NCI-H1694 (cell line): Measurements from ENCODE around the gene LMAN1L.

Source experiments
- DNase-seq: peaks from one replicate; lab custom pipeline; 2025; lab: John Stamatoyannopoulos, UW

The LMAN1L gene

DNA sequence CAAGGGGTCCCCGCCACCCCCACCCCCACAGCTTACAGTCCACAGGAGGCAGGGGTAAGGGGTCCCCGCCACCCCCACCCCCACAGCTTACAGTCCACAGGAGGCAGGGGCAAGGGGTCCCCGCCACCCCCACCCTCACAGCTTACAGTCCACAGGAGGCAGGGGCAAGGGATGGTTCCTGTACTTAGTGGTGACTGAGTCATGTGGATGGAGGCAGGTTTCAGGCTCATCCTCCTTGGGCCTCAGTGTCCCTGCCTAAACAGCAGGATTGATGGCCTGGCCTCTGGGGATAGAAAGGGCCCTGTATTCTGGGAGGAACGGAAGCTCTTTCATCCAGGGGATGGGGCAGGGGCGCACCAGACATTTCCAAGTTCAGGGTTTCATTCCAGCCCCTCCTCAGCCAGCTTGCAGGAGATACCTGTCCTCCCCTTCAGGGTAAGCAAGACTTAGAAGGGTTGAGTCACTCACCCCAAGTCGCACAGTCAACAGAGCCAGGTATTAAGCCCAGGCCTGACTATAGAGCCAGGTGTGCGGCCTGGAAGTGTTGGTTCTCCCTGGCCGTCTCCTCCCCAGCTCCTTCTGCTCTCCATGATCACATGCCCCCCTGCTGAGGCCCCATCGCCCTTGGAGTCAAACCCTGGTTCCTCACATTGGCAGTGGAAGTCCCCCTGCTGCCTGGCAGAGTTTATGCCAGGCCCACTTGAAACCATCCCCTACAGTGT is 18.2 kb upstream of the LMAN1L start:
- no peak for DNase-seq

DNA sequence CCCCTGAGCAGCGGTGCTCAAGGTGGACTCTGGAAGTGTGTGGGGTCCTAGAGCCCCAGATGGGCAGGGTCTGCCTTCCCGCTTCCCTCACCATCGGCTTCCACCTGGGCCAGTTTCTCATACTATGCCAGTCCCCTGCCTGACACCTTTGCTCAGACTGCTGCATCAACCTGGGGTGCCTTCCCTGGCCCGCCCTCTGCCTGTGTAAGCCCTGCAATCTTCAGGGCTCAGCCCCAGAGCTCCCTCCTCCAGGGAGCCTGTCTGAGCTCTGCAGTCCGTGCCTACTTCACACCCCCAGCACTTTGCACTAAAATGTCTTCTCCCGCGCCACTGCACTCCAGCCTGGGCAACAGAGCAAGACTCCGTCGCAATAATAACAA is 17.7 kb upstream of the LMAN1L start:
- DNase-seq, result no peak

DNA sequence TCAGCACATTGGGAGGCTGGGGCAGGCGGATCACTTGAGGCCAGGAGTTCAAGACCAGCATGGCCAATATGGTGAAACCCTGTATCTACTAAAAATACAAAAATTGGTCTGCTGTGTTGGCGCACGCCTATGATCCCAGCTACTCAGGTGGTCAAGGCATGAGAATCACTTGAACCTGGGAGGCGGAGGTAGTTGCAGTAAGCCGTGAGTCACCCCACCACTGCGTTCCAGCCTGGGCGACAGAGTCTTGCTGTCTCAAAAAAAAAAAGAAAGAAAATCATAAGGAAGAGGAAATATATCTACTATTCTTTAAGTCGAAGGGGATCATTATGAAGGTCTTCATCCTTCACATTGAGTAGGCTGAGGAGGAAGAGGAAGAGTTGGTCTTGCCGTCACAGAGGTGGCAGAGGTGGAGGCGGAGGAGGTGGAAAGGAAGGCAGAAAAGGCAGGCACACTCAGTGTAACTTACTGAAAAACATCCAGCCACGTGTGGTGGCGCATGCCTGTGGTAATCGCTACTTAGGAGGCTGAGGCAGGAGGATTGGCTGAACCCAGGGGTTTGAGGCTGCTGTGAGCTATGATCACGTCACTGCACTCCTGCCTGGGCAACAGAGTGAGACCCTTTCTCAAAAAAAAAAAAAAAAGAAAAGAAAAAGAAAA is 16.5 kb upstream of the LMAN1L start:
- DNase-seq, result no peak

DNA sequence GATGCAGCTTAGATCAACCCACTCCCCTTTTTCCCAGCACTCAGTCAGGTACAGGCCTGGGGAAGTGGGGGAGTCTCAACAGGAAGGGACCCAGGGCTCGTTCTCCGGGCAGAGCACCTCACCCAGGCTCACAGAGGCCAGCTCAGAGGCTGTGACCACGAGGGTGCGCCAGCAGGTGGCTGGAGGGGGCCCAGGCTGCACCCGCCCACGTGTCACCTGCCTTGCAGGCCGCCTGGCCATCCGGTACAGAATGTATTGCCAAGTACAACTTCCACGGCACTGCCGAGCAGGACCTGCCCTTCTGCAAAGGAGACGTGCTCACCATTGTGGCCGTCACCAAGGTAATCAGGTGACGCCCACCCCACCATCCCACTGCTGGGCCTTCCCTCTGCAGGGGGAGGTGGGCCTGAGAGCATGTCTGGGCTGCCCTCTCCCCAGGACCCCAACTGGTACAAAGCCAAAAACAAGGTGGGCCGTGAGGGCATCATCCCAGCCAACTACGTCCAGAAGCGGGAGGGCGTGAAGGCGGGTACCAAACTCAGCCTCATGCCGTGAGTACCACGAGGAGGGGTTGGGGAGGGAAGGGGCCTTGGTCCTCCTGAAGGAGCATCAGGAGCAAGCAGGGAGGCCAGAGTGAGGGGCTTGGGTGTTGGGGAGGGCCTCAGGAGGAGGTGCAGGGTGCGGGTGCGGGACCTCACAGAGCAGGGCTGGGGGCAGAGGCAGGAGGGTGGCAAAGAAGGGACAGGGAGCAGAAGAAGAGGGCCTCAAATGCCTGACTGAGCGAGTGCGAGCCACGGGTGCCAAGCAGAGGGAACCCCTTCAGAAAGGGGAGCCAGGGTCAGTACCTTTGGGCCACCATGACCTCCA is 14.0 kb upstream of the LMAN1L start:
- no peak for DNase-seq

DNA sequence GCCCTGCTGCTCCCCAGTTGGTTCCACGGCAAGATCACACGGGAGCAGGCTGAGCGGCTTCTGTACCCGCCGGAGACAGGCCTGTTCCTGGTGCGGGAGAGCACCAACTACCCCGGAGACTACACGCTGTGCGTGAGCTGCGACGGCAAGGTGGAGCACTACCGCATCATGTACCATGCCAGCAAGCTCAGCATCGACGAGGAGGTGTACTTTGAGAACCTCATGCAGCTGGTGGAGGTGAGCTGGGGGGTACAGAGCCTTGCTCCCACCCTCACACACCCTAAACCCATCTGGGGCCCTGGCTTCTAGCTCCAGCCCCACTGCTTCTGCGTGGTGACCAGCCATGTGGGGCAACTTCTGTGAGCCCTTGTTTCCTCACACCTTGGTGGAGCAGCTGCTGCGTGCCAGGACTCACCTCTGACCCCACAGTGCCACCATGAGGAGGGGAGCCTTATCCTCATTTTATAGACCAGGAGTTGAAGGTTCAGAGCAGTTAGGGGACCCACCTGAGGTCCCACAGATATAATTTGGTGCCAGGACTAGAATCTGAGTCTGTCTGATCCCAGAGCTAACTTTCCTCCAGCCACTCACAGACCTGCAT is 13.3 kb upstream of the LMAN1L start:
- DNase-seq, result no peak

DNA sequence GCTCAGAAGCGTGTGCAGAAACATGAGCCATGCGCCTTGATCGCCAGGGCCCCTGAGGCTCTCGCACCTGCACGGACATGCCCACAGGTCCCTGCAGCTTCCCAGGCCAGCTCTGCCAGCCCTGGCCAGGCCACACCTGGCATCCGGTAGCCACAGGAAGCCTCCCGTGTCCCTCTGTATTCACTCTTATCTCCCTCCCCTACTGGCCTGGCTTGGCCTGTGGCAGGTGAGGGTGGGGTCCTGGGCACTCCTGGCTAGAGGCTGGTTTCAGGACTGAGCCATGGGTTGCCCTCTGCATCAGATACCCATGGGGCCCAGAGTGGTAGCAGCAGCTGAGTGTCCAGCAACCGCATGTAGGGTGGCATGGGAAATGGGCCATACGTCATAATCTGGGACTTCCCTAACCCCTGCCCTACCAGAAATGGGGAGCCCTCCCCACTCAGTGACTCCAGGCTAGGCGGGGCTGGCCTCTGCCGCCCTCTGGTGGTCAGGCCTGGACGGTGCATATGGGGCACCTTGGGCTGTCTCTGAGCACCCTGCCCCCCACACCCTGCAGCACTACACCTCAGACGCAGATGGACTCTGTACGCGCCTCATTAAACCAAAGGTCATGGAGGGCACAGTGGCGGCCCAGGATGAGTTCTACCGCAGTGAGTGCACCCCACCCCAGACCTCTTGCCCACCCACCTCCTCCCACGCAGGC is 12.6 kb upstream of the LMAN1L start:
- DNase-seq, result peak; percentile 35

DNA sequence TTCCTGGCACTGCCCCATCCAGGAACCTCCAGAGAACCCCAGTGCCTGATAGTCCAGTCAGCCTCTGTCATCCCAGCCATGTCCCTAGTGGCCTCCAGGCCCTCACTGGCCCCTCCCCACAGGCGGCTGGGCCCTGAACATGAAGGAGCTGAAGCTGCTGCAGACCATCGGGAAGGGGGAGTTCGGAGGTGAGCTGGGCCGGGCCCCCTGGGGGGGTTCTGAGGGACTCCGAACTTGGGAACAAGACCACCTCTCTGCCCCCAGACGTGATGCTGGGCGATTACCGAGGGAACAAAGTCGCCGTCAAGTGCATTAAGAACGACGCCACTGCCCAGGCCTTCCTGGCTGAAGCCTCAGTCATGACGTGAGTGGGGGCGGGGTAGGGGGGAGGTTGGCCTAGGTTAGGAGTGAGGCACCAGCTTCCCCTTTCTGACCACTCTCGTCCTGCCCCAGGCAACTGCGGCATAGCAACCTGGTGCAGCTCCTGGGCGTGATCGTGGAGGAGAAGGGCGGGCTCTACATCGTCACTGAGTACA is 12.0 kb upstream of the LMAN1L start:
- DNase-seq, result no peak

DNA sequence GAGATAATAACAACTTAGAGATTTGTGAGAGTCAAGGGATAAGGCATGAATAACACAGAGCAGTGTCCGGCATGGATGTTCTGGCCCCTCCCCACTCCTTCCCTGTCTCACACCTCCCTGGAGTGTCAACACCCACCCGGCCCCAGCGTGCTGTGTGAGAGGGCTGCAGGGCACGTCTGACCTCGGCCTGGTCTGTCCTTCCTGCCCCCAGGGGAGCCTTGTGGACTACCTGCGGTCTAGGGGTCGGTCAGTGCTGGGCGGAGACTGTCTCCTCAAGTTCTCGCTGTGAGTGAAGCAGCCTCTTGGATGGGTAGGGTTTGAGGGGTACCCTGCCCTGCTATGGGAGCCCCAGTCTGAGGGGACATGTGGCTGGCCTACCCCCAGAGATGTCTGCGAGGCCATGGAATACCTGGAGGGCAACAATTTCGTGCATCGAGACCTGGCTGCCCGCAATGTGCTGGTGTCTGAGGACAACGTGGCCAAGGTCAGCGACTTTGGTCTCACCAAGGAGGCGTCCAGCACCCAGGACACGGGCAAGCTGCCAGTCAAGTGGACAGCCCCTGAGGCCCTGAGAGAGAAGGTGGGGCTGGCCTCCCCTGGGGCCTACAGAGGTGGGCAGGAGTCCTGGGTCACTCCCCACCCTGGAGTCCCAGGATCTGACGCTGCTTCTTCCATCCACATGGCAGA is 11.2 kb upstream of the LMAN1L start:
- no peak for DNase-seq

DNA sequence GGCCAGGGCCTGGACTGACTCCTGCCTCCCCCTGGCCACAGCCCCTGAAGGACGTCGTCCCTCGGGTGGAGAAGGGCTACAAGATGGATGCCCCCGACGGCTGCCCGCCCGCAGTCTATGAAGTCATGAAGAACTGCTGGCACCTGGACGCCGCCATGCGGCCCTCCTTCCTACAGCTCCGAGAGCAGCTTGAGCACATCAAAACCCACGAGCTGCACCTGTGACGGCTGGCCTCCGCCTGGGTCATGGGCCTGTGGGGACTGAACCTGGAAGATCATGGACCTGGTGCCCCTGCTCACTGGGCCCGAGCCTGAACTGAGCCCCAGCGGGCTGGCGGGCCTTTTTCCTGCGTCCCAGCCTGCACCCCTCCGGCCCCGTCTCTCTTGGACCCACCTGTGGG is 10.3 kb upstream of the LMAN1L start:
- DNase-seq, result no peak

DNA sequence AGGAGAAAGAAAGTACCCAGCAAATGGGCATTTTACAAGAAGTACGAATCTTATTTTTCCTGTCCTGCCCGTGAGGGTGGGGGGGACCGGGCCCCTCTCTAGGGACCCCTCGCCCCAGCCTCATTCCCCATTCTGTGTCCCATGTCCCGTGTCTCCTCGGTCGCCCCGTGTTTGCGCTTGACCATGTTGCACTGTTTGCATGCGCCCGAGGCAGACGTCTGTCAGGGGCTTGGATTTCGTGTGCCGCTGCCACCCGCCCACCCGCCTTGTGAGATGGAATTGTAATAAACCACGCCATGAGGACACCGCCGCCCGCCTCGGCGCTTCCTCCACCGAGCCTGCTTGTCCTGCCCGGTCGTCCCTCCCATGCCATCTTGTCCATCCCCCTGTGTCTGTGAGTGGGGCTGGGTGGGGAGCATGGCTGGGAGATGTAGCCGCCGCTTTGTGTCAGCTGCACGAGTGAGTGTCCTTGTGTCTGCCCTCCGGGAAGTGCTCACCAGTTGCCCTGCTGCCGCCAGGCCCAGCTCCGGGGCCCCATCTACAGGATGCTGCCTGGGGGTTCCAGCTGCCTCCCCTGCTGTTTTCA is 9.7 kb upstream of the LMAN1L start:
- DNase-seq, result no peak

DNA sequence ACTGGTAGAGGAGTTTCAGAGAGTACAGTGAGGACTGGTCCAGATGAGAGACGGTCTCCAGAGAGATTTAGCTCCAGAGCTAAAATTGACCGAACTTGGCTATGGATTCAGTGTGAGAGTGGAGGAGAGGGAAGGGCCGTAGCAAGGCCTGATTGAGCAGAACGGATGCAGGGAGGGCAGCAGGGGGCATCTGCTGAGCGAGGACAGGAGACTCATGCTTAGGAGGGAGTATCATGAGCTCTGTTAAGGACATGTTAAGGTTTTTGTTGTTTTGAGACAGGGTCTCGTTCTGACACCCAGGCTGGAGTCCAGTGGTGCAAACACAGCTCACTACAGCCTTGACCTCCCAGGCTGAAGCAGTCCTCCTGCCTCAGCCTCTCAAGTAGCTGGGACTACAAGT is 7.7 kb upstream of the LMAN1L start:
- no peak for DNase-seq

DNA sequence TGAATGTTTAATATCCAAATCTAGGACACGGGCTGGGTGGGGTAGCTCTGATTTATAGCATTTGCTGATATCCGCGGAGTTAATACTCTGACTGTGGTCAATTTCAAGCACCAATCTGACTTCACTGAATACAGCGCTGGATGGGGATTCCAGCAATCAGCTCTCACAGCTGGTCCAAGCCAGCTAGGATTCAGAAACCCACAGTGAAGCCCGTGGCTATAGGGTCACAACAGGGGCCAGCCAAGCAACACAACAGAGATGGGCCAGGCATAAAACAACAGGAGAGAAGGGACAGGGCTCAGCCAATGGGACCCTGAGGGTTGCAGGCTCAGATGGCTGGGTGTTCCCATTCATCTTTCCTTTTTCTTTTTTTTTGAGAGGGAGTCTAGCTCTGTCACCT is 5.4 kb upstream of the LMAN1L start:
- DNase-seq, result no peak

DNA sequence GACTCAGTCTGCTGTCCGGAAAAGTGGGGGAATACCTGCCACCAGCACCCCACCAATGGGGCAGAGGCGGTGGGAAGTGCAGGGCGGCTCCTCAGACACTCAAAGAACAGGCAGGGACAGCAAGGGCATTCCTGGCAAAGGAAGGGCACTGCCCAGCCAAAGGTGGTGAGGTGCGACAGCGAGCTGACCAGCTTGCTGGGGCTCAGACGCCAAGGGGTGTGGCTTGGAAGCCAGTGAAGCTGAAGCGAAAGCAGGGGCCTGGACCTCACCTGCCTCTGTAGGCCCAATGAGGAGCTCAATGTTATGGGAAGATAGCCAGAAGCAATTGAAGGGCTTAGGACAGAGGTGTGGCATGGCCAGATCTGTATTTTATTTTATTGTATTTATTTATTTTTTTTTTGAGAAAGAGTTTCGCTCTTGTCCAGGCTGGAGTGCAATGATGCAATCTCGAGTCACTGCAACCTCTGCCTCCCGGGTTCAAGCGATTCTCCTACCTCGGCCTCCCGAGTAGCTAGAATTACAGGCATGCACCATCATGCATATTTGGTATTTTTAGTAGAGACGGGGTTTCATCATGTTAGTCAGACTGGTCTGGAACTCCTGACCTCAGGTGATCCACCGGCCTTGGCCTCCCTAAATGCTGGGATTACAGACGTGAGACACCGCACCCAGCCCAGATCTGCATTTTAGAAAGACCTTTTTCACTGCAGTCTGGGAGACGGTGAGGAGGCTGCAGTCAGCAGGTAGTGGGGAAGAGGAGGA is 4.4 kb upstream of the LMAN1L start:
- no peak for DNase-seq

DNA sequence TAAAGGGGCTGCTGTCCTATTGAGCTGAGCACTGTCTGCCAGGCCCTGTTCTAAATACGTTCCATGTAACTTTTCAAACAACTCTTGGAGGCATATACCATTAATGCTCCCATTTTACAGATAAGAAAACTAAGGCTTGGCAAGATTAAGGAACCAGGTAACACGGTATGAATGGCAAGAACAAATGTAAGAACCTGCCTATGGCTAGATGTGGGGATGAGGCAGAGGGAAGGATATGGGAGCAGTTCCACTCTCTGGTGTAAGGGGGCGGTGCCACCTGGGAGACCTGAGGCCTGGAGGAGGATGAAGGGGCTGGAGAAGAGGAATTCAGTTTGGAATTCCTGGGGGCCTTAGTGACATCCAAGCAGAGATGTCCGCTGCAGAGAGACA is 3.8 kb upstream of the LMAN1L start:
- DNase-seq, result no peak

DNA sequence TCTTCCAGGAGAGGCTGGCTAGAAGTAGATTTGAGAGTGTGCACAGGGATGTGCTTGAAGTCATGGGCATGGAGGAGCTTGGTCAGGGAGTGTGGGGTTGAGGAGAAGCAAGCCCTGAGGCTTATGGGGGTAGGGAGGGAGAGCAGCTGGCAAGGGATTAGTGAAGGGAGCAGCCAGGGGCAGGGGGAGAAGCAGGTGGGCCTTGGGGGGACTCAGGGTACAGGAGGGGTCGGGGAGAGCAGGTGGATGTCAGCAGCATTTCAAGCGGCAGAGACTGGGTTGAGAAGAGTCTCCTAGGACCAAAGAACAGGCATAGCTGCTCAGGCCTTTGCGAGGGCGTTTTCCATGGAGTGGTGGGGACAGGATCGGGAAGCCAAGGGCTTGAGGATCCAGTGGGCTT is 3.4 kb upstream of the LMAN1L start:
- DNase-seq, result no peak

DNA sequence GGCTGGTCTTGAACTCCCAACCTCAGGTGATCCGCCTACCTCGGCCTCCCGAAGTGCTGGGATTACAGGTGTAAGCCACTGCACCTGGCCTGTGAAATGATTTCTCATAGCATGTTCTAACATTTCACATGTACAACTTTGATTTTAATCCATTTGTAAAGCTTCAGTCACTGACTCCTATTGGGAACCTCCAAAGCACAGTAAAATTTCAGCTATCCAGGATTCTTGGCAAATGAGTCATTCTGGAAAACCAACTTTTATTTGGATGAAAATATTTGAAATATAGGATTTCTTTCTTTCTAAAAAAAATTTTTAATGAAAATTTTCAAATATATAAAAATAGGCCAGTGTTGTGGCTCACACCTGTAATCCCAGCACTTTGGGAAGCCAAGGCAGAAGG is 2.7 kb upstream of the LMAN1L start:
- no peak for DNase-seq

DNA sequence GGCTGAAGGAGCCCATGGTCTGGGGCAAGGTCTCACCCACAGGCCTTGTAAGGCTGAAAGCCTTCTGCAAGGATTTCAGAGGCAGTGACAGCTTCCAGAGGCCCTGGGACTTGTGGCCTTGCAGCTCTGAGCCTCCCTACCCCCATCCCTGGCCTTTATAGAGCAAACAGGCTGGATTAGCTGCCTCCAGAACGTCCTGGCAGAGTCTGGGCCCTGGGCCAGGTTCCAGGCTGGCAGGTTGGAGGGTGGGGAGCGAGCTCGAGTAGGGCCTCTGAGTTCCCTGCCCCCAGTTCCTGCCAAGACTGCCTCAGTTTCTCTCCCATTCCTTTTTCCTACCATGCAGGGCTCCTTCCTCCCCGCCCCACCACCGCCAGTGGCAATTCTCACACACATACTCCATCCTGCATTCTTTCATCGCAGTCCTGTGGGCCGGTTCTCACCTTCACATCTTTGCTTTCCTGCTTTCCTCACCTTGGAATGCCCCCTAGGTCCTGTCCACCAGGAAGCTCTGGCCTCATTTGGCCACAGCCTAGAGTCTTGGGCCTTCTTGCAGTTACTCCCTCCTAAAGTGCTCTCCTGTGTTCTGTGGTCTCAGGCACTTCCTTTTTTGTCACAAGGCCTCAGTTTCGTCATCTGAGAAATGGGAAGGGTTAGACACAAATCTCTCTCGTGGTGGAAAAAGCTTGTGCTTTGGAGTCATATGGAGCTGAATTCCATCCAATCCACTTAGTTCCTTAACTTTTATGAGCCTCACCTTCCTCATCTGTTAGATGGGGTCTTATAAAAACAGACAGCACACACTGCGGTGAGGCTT is 2.7 kb downstream of the LMAN1L start:
- DNase-seq, result peak; percentile 55

DNA sequence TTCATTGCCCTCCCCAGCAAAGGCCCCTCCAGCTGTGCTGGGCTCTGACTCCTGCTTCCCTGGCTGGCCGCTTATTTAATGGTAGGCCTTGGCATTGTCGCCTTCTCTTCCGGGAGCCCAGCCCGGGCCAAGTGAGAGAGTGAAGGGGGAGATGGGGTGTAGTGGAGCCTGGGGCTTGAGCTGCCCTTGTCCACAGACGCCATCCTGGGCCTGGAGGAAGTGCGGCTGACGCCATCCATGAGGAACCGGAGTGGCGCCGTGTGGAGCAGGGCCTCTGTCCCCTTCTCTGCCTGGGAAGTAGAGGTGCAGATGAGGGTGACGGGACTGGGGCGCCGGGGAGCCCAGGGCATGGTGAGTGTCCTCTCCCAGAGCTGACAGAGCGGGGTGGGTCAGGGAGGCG is 3.3 kb downstream of the LMAN1L start:
- DNase-seq, result no peak
